ENCODE data around the gene DHX29. TPM values are rescaled to one million over a fixed set of nuclear protein-coding genes. Genes with fewer than 3 reads are reported as not detected.
"Not testable (repeated sequence)": the region's sequence is repeated elsewhere in the genome, so short reads cannot be mapped to it uniquely, and the experiment has no call there.

The DHX29 gene, protein sequence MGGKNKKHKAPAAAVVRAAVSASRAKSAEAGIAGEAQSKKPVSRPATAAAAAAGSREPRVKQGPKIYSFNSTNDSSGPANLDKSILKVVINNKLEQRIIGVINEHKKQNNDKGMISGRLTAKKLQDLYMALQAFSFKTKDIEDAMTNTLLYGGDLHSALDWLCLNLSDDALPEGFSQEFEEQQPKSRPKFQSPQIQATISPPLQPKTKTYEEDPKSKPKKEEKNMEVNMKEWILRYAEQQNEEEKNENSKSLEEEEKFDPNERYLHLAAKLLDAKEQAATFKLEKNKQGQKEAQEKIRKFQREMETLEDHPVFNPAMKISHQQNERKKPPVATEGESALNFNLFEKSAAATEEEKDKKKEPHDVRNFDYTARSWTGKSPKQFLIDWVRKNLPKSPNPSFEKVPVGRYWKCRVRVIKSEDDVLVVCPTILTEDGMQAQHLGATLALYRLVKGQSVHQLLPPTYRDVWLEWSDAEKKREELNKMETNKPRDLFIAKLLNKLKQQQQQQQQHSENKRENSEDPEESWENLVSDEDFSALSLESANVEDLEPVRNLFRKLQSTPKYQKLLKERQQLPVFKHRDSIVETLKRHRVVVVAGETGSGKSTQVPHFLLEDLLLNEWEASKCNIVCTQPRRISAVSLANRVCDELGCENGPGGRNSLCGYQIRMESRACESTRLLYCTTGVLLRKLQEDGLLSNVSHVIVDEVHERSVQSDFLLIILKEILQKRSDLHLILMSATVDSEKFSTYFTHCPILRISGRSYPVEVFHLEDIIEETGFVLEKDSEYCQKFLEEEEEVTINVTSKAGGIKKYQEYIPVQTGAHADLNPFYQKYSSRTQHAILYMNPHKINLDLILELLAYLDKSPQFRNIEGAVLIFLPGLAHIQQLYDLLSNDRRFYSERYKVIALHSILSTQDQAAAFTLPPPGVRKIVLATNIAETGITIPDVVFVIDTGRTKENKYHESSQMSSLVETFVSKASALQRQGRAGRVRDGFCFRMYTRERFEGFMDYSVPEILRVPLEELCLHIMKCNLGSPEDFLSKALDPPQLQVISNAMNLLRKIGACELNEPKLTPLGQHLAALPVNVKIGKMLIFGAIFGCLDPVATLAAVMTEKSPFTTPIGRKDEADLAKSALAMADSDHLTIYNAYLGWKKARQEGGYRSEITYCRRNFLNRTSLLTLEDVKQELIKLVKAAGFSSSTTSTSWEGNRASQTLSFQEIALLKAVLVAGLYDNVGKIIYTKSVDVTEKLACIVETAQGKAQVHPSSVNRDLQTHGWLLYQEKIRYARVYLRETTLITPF (N-terminal part only)
- total RNA-seq = 61.8 TPM

DNA sequence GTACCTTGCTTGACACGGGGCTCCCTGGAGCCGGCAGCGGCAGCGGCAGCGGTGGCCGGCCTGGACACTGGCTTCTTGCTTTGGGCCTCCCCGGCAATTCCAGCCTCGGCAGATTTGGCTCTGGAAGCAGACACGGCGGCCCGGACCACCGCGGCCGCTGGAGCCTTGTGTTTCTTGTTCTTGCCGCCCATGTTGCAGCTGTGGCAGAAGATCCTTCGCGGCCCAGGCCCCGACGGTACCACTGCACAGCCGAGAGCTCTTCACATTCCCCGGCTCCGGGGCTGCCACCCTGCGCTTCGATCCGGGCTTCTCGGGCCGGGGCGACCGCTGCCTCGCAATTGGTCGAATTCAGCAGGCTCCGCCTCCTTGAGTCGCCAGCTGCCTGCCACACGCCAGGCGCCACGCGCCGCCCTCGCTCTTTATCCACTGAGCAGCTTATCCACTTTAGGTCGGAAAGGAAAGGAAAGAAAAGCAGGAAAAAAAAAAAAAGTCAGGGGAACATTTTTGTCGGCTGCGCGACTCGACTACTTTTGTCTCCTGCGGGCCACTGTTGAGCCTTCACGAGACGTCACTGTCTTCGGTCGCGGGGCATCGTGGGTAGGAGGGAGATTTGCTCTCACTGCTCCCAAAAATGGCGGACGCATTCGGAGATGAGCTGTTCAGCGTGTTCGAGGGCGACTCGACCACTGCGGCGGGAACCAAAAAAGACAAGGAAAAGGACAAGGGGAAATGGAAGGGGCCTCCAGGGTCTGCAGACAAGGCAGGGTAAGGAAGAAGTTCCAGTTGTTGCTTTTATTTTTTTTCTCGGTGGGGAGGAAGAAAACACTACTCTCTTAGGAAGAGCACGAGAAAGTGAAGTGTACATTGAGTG, at the start of gene DHX29, which contains the start of gene MTREX:
Gene DHX29 (minus strand): TSS at position 312 of the 871 bp plus-strand sequence. CDS start 121 bp downstream, at position 191.
Gene MTREX (plus strand): TSS at position 607 of the 871 bp plus-strand sequence. CDS start 25 bp downstream, at position 632.
- peak; percentile 94 for DNase-seq

DNA sequence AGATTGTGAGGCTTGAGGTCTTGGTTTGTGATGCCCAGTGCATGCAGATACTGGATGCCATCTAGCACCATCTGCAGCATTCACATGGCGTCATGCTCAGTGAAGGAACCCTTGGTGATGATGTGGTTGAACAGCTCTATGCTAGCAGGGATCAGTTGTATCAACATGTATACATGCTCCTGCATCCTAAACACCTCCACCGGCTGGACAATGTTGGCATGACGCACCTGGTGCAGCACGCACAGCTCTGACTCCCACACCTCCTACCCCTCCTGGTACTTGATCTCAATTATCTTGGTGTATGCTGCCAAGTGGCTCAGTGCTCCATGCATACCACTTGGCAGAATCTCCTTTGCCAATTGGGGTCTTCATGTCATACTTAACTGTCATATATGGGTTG, 49.4 kb upstream of the DHX29 start:
- DNase-seq = no peak

DNA sequence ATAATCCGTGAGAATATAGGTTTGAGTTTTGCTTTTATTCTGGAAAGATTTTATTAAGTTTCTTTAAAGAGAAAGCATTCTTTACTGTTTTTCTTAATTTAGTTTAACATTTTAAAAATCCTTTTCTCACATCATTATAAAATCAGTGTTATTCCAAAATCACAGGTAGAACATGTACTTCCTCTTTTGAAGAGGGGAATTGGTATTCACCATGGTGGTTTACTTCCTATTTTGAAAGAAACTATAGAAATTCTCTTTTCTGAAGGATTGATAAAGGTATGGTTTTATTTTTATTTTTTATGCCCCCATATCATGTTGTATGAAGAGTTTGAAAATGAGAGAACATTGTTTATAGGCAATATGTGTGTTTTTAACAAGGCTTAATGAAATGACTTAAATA, 43.3 kb upstream of the DHX29 start:
- DNase-seq = no peak

DNA sequence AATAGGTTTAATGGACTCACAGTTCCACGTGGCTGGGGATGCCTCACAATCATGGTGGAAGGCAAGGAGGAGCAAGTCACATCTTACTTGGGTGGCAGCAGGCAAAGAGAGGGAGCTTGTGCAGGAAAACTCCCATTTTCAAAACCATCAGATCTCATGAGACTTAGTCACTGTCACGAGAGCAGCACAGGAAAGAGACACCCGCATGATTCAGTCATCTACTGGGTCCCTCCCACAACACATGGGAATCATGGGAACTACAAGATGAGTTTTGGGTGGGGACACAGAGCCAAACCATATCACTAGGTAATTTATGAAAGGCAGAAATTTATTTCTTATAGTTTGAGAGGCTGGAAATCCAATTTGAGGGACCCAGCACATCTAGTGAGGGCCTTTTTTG, 40.3 kb upstream of the DHX29 start:
- no peak for DNase-seq

DNA sequence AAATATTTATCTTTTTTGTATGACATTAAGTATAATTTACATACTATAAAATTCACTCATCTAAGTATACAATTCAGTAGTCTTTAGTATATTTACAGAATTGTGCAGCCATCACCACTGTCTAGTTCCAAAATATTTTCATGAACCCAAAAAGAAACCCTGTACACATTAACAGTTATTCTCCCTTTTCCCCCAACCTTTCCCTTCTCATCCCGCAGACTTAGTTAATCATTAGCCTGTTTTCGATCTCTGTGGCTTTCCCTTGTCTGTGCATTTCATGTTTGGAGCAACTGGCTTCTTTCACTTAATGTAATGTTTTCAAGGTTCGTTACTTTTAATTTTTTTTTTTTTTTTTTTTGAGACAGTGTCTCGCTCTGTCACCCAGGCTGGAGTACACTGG, 37.8 kb upstream of the DHX29 start:
- DNase-seq = no peak

DNA sequence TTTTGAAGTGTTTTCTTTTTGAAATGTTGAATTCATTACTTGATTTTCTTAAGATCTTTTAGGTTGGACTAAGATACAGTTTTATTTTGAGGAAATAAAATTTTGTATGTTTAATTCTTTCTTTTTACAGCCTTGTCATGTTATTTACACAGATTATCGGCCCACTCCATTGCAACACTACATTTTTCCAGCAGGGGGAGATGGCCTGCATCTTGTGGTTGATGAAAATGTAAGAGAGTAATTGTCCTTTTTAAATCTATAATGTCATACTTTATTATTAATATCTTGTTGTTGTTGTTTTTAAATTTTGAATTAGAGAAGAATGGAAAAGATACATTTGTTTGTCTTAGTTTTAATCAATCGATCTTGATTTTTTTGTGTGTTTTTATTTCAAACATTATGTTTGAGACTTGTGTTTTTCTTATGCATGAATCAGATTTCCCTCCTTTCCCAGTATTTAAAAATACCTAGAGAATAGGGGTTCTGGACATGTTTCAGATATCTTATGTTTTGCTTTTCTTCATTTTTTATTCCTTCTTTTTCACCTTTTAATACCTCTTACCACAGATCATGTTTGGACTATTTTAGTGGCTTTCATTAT, 37.0 kb upstream of the DHX29 start:
- DNase-seq = peak; percentile 9

DNA sequence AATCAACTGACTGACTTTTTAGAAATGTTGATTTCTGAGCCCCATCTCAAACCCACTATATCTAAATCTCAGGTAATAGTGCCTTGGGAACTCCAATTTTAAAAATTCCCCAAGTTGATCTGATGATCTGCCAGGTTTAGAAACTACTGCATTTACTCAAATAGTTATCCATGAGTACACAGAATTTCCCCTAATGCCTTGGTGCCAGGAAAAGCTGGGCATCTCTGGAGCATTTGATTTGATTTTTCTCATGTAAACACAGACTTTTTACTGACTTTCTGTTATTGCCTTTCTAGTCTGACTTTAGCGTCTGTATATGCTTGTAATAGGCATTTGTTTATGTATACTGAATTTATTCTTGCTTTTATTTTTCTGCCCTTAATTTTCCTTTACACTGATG, 36.1 kb upstream of the DHX29 start:
- DNase-seq = no peak

DNA sequence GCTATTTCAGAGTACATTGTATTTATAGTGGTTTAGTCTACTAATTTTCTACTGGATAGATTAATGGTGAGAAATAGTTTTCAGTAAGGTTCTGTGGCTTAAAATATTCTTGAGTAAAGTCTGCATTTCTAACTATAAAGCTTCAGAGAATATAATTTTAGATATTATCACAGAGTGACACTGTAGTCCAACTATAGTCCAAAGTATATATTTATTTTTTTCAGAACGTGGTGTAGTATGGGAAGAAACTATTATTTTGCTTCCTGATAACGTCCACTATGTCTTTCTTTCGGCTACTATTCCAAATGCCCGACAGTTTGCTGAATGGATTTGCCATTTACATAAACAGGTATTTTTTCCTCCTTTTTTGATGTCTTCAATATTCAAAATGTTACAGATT, 35.6 kb upstream of the DHX29 start:
- DNase-seq = no peak

DNA sequence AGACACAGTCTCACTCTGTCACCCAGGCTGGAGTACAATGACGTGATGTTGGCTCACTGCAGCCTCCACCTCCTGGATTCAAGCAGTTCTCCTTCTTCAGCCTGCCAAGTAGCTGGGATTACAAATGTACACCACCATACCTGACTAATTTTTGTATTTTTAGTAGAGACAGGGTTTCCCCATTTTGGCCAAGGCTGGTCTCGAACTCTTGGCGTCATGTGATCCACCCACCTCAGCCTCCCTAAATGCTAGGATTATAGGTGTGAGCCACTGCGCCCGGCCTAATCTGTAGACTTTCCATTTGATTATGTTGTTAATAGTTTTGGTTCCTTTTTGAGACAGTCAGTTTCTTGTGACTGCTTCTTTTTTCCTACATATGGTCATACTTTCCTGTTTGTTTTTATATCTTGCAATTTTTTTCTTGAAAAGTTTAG, 31.3 kb upstream of the DHX29 start:
- DNase-seq = no peak

DNA sequence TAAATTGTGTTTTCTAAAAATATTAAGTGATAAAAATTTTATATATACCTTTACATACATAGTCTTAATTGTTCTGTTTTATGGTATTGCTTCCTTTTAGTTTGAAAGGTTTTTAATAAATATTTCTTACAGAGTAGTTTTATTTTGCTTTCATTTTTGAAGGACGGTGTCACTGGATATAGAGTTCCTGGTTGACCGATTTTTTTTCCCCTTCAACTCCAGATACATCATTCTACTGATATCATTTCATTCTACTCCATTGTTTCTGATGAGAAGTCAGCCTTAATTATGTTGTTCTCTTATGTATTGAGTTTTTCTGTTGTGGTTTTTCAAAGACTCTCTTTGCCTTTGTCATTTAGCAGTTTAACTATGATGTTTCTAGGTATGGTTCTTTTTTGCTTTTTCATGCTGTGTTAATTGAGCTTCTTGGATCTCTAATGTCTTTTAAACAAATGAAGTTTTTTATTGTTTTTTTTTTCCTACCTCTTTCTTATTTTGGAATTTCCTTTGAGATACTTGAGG, 30.7 kb upstream of the DHX29 start:
- DNase-seq = no peak

DNA sequence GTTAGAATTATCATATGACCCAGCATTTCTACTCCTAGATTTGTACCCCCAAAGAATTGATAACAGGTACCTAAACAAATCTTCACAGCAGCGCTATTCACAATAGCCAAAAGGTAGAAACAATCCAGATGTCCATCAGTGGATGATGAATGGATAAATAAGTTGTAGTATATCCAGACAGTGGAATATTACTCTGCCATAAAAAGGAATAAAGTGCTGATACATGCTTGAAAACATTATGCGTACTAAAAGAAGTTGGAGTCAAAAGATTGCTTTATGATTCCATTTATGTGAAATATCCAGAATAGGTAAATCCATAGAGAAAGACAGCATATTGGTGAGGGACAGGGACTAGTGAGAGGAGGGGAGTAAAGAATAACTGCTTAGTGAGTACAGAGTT, 26.3 kb upstream of the DHX29 start:
- DNase-seq = no peak

DNA sequence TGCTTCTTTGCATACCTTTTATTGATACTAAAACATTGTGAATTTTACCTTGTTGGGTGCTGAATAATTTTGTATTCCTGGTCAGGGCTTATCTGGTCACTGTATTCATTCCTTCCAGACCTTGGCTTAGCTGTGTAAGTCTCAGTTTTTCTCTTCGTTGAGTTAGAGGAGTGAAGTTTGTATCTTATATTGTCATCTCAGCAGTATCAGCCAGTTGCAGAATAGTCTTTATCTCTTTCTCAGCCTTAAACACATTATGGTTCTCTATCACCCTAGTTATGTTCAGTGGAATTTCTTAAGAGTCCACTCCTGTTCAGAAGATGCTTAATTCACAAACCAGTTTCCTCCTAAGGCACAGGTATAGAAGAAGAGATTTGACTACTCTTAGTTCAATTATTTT, 25.5 kb upstream of the DHX29 start:
- DNase-seq = no peak

DNA sequence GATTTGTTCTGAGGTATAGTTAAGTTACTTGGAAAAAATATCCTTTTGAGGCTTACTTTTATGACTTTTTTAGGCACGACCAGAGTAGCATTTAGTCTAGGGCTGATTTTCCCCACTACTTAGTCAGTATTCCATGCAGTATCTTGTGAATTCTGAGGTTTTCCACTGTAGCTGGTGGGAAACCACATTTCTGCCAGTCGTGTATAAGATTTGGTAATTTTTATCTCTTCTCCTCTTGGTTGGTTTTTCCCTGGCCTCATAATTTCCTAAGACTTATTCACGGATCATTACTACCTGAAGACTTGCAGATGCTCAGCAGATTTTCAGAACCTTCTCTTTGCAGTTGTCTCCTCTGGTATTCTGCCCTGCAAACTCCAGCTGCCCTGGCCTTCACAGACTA, 23.8 kb upstream of the DHX29 start:
- no peak for DNase-seq

DNA sequence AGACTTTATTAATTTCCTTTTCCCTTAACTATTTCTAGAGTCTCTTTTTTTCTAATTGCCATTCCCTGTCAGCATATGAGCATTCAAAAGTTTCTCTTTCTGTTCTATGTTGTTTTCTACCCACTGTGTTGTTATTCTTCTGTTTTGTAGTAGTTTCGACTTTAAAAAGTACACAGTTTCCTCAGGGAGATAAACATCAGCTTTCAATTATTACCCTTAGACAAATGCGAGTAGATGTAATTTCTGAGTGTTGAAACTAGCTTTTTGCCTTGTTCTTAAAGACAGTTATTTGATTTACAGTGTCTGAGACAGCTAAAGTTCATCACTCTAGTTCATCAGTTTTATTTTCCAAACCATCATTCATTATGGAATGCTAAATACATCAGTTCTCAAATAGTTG, 19.8 kb upstream of the DHX29 start:
- no peak for DNase-seq

DNA sequence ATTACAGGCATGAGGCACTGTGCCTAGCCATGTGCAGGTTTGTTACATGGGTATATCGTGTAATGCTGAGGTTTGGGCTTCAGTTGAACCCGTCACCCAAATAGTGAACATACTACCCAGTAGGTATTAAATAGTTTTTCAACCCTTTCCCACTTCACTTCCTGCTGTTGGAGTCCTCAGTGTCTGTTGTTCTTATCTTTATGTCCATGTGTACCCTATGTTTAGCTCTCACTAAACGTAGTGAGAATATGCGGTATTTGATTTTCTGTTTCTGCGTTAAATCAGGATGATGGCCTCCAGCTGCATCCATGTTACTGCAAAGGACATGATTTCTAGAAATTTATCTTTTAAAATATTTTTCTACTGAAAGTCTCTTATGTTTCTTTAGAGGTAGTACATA, 18.1 kb upstream of the DHX29 start:
- no peak for DNase-seq

DNA sequence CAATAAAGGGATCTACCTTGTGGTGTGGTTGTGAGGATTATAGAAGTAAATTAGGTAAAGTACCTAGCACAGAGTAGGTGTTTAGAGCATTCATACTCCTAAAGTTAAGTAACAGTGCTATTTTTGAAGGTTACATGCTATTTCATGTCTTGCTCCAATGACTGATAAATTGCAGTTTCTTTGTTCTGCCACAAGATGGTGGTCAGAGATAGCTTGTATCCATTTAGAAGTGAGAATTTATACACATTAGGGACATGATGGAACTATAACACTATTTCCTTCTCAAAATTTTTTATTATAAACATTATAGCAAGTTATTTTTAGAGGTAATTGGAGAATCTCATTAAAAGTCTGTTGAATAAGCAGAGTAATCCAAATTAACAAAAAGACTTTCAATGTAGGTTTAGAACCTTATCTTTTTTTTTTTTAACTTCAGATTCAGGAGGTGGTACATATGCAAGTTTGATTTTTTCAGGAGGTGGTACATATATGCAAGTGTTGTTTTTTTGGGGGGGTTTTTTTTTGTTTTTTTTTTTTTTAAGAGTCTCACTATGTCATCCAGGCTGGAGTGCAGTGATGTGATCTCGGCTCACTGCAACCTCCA, 17.4 kb upstream of the DHX29 start:
- DNase-seq = no peak

DNA sequence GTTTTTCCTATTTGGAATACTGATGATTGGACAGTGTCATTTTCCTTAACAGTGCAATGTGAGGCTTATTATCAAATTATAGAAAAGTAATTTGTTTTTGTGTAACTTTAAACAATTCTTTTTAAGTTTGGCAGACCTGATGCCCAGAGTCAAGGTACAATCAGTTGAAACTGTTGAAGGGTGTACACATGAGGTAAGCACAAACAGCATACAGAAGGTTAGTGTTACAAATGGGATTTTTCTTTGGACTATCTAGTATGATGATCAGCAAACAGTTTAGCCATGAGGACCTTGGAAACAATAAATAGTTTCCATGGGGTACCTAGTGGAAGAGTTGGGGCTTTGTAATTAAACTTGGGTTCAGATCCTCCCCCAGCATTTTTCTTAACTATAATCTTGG, 16.5 kb upstream of the DHX29 start:
- no peak for DNase-seq

DNA sequence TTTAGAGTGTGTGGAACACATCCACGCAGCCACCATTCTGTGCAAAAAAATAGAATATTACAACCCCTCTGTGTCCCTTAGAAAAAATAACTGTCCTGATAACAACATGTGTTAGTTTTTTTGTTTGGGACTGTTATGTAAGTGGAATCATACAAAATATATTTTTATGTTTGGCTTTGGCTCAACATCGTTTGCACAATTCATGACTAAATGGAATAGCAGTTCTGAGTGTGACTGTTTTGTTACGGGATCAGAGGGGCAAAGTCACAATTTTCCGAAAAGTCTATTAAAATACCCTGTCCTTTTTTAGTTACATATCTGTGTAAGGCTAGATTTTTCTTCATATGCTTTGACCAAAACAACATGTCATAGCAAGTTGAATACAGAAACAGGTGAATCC, 13.1 kb upstream of the DHX29 start:
- DNase-seq = no peak

DNA sequence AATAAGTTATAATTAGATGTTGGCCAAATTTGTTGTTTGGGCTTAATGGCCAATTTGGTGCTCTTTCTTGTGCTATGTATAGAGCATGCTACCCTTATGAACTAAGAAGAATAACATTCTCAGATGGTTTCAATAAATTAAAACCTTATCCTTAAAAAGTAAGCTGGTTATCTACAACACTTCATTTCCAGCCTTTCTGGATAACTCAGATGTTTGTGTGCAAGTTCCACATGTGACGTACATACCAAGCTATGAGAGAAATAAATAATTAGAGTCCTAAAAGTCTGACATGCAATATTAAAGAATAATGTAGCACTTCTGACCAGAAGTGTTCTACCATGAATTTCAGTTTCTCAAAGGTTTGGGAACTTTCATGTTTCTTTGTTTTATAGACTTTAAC, 12.0 kb upstream of the DHX29 start:
- no peak for DNase-seq

DNA sequence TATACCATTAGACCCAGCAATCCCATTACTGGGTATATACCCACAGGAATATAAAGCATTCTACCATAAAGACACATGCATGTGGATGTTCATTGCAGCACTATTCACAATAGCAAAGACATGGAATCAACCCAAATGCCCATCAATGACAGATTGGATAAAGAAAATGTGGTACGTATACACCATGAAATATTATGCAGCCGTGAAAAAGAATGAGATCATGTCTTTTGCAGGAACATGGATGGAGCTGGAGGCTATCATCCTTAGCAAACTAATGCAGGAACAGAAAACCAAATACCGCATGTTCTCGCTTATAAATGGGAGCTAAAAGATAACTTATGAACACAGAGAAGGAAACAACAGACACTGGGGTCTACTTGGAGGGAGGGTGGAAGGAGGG, 10.7 kb upstream of the DHX29 start:
- DNase-seq = not testable (repeated sequence)
